Hepatocyte (in vitro differentiated cells): Measurements from ENCODE around the gene DDX28. TPM values are rescaled to one million over a fixed set of nuclear protein-coding genes. Genes with fewer than 3 reads are reported as not detected.

Experiments
- DNase-seq: peaks from one replicate; pipeline ENCODE4 v3.0.0-alpha.2; 2016; ENCODE audit warnings: low spot score
- H2AFZ ChIP-seq: fragments of 200-600 bp; sonication (generic); 2 replicates; pipeline ENCODE4 v1.6.0; 2016; ENCODE audit warnings: antibody characterized with exemption, mild to moderate bottlenecking
- H3K27ac ChIP-seq: fragments of 200-600 bp; sonication (generic); 2 replicates; pipeline ENCODE4 v1.5.1; 2016; ENCODE audit warnings: mild to moderate bottlenecking
- H3K27me3 ChIP-seq: fragments of 200-600 bp; sonication (generic); 2 replicates; pipeline ENCODE4 v1.6.1; 2016
- H3K36me3 ChIP-seq: fragments of 200-600 bp; sonication (generic); replicated peaks from 2 replicates; pipeline ENCODE4 v1.5.1; 2016; ENCODE audit warnings: low read depth; ENCODE audit not compliant: insufficient read depth
- H3K4me1 ChIP-seq: fragments of 200-600 bp; sonication (generic); 2 replicates; pipeline ENCODE4 v1.5.1; 2016; ENCODE audit warnings: mild to moderate bottlenecking, moderate library complexity; ENCODE audit not compliant: insufficient read depth
- H3K4me2 ChIP-seq: fragments of 200-600 bp; sonication (generic); 2 replicates; pipeline ENCODE4 v1.6.0; 2016
- H3K4me3 ChIP-seq: fragments of 200-600 bp; sonication (generic); 2 replicates; pipeline ENCODE4 v1.5.1; 2016; ENCODE audit warnings: mild to moderate bottlenecking
- H3K79me2 ChIP-seq: fragments of 200-600 bp; sonication (generic); 2 replicates; pipeline ENCODE4 v1.6.0; 2017; ENCODE audit warnings: mild to moderate bottlenecking
- H3K9me2 ChIP-seq: fragments of 200-600 bp; sonication (generic); replicated peaks from 2 replicates; pipeline ENCODE4 v1.6.0; 2017; ENCODE audit warnings: mild to moderate bottlenecking; ENCODE audit not compliant: insufficient read depth
- H3K9me3 ChIP-seq: fragments of 200-600 bp; sonication (generic); 2 replicates; pipeline ENCODE4 v1.5.1; 2016; ENCODE audit warnings: low read depth, mild to moderate bottlenecking
- H4K20me1 ChIP-seq: fragments of 200-600 bp; sonication (generic); 2 replicates; pipeline ENCODE4 v1.6.0; 2016; ENCODE audit warnings: mild to moderate bottlenecking; ENCODE audit not compliant: insufficient read depth, poor library complexity, severe bottlenecking
- EZH2 ChIP-seq: fragments of 200-600 bp; sonication (generic); IDR thresholded peaks from 2 replicates; pipeline ENCODE4 v1.6.1; 2016; ENCODE audit warnings: antibody characterized with exemption, mild to moderate bottlenecking, borderline replicate concordance
- EZH2phosphoT487 ChIP-seq: fragments of 200-600 bp; sonication (generic); IDR thresholded peaks from one replicate; pipeline ENCODE4 v1.6.1; 2018; ENCODE audit warnings: antibody characterized with exemption, mild to moderate bottlenecking, low read depth, moderate library complexity; ENCODE audit not compliant: unreplicated experiment, severe bottlenecking
- WGBS: methylation state at CpG from one replicate; pipeline ENCODE4 v1.1.6; 2016; ENCODE audit warnings: low lambda C conversion rate; ENCODE audit errors: missing lambda C conversion rate; 5-methylcytosine and 5-hydroxymethylcytosine counted together
- polyA plus RNA-seq: library from polyadenylated mRNA; unstranded; fragments of >200 nt; fragmentation: Nextera tagmentation; extraction: Ambion mirVana; gene quantifications from 2 replicates; pipeline ENCODE4 v1.2.1, GENCODE V29; 2016
- total RNA-seq: library from RNA; depleted of rRNA; stranded (reverse); fragments of >200 nt; gene quantifications from 2 replicates; pipeline ENCODE4 v1.2.3, GENCODE V29; 2014
- TF ChIP-seq, protein P1 (sequence below): fragments of 200-600 bp; sonication (generic); IDR thresholded peaks from 2 replicates; pipeline ENCODE4 v1.5.1; 2016; ENCODE audit warnings: antibody characterized with exemption, mild to moderate bottlenecking; ENCODE audit not compliant: poor library complexity

Gene DDX28
- total and polyA plus RNA-seq, 2 experiments from 2014 or later = 8.6 to 12.5 TPM

DNA sequence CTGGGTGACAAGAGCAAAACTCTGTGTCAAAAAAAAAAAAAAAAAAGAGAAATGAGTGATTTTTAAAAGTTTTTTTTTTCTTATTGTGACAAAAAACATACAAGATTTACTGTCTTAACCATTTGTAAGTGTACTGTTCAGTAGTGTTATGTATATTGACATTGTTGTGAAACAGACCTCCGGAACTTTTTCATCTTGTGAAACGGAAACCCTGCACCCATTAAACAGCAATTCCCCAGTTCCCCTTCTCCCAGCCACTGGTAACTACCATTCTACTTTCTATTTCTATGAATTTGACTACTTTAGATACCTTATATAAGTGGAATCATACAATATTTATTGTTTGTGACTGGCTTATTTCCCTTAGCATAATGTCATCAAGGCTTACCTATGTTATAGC lies 18.8 kb upstream of the DDX28 start:
- Histone ChIP-seq H3K4me2 (no peak overlapping the region), H3K27ac (no peak overlapping the region), H3K9me3 (no peaks in the 10 kb centered on the region), H3K27me3 (no peaks in the 10 kb centered on the region), H3K4me3 (no peak overlapping the region), H3K36me3 (no peaks in the 10 kb centered on the region), H4K20me1 (no peaks in the 10 kb centered on the region), H2AFZ (no peak overlapping the region), H3K9me2 (no peaks in the 10 kb centered on the region), H3K79me2 (no peaks in the 10 kb centered on the region), H3K4me1 (no peaks in the 10 kb centered on the region)
- 85% methylated on average over 2 of the region's 2 CpGs for WGBS
- TF ChIP-seq EZH2 (no peak), EZH2phosphoT487 (no peak)
- TF ChIP-seq, protein P1, sequence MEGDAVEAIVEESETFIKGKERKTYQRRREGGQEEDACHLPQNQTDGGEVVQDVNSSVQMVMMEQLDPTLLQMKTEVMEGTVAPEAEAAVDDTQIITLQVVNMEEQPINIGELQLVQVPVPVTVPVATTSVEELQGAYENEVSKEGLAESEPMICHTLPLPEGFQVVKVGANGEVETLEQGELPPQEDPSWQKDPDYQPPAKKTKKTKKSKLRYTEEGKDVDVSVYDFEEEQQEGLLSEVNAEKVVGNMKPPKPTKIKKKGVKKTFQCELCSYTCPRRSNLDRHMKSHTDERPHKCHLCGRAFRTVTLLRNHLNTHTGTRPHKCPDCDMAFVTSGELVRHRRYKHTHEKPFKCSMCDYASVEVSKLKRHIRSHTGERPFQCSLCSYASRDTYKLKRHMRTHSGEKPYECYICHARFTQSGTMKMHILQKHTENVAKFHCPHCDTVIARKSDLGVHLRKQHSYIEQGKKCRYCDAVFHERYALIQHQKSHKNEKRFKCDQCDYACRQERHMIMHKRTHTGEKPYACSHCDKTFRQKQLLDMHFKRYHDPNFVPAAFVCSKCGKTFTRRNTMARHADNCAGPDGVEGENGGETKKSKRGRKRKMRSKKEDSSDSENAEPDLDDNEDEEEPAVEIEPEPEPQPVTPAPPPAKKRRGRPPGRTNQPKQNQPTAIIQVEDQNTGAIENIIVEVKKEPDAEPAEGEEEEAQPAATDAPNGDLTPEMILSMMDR = no peak
- DNase-seq = no peak

DNA sequence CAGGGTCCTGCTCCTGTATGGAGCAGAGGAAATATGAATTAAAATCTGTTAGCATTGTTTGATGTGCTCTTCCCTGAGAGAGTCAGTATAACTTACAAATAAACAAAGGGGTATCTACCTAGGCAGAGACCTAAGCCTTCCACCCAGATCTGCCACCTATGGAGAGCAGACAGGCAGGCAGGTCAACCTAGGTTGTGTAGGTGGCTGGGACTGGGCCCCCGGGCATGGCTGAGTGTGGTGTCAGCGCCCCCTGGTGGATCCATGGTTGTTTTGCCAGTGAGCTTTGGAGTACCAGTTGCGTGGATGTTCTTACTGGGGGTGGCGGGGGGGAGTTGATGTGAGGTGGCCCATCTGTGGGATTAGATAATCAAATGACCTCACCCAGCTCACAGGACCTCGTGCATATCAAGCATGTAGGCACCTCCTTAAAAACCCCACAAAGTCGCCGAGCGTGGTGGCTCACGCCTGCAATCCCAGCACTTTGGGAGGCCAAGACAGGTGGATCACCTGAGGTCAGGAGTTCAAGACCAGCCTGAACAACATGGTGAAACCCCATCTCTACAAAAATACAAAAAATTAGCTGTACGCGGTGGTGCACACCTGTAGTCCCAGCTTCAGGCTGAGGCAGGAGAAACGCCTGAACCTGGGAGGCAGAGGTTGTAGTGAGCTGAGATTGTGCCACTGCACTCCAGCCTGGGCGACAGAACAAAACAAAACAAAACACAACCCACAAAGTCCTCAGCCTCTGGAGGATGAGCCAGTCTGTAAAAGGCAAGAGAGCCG lies 17.7 kb upstream of the DDX28 start:
- no peak overlapping the region for H3K27ac ChIP-seq
- H3K27me3 ChIP-seq = no peaks in the 10 kb centered on the region
- no peaks in the 10 kb centered on the region for H3K9me3 ChIP-seq
- H4K20me1 ChIP-seq = no peaks in the 10 kb centered on the region
- no peak overlapping the region for H3K4me2 ChIP-seq
- no peak for TF ChIP-seq EZH2
- TF ChIP-seq, protein P1 = peak; percentile 83
- no peak for TF ChIP-seq EZH2phosphoT487
- no peaks in the 10 kb centered on the region for H3K4me1 ChIP-seq
- no peak overlapping the region for H3K4me3 ChIP-seq
- H2AFZ ChIP-seq = no peak overlapping the region
- no peaks in the 10 kb centered on the region for H3K79me2 ChIP-seq
- no peaks in the 10 kb centered on the region for H3K36me3 ChIP-seq
- peak; percentile 85 for DNase-seq
- WGBS = 72% methylated on average over 14 of the region's 14 CpGs
- no peaks in the 10 kb centered on the region for H3K9me2 ChIP-seq

DNA sequence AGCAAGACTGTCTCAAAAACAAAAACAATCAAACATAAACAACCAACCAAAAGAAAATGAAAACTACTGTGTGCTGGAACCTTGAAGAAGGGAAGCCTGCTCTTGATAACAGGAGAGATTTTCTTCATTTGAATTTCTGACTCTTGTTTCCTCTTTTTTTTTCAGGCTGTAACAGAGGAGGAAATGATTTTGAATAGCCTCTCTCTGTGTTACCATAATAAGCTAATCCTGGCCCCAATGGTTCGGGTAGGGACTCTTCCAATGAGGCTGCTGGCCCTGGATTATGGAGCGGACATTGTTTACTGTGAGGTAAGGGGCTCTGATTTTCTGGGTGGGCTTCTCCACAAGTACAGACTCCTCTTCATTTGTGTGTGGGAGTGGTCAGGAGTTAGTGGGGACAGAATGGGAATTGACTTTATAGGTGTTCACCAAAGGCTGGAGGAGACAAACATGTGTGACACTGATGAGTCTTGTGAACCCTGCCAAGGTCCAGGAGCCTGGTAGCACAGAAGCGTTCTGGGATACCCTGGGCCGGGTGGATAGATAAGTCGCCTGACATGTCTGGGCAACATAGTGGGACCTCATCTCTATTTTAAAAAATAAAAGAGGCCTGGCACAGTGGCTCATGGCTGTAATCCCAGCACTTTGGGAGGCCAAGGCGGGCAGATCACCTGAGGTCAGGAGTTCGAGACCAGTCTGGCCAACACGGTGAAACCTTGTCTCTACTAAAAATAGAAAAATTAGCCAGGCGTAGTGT lies 15.0 kb upstream of the DDX28 start:
- Histone ChIP-seq H3K79me2 (no peaks in the 10 kb centered on the region), H3K4me1 (no peaks in the 10 kb centered on the region), H4K20me1 (no peaks in the 10 kb centered on the region), H3K36me3 (no peaks in the 10 kb centered on the region), H3K4me3 (no peak overlapping the region), H2AFZ (no peak overlapping the region), H3K9me3 (no peaks in the 10 kb centered on the region), H3K27ac (no peak overlapping the region), H3K27me3 (no peaks in the 10 kb centered on the region), H3K4me2 (no peak overlapping the region), H3K9me2 (no peaks in the 10 kb centered on the region)
- TF ChIP-seq, protein P1 = no peak
- TF ChIP-seq EZH2phosphoT487 = no peak
- no peak for TF ChIP-seq EZH2
- DNase-seq = no peak
- WGBS = 96% methylated on average over 9 of the region's 9 CpGs
